ENCODE data around the gene MRLN. TPM values are rescaled to one million over a fixed set of nuclear protein-coding genes. Genes with fewer than 3 reads are reported as not detected.

Gene MRLN
- total and polyA plus RNA-seq, 12 donors: 0.39 to 2.0 (median 0.64) TPM; not detected in 9

GRCh38 chr10:59781511-59781910, 28.3 kb upstream of the MRLN start:
- no peaks in the 10 kb centered on the region for H3K27me3 ChIP-seq
- DNase-seq: no peak
- no peak overlapping the region for H3K27ac ChIP-seq
- TF ChIP-seq POLR2A (IDR thresholded peaks at IDR 0.05): no peak
- no peak for TF ChIP-seq CTCF (IDR thresholded peaks at IDR 0.05)
- intact Hi-C loops (cut with DNase I): no loop called here
- H3K4me1 ChIP-seq (replicated peaks in 1 of 2): no peaks in the 10 kb centered on the region
- WGBS, 4 donors: 92 to 94% (median 92%) methylated on average over 8 of the region's 8 CpGs
- H3K36me3 ChIP-seq (replicated peaks in 1 of 2): no peaks in the 10 kb centered on the region
- H3K9me3 ChIP-seq (replicated peaks in 1 of 3): peaks cover 0 to 3% (median 0%) of the 10 kb centered on the region in 3 donors
- no peak overlapping the region for H3K4me3 ChIP-seq

DNA sequence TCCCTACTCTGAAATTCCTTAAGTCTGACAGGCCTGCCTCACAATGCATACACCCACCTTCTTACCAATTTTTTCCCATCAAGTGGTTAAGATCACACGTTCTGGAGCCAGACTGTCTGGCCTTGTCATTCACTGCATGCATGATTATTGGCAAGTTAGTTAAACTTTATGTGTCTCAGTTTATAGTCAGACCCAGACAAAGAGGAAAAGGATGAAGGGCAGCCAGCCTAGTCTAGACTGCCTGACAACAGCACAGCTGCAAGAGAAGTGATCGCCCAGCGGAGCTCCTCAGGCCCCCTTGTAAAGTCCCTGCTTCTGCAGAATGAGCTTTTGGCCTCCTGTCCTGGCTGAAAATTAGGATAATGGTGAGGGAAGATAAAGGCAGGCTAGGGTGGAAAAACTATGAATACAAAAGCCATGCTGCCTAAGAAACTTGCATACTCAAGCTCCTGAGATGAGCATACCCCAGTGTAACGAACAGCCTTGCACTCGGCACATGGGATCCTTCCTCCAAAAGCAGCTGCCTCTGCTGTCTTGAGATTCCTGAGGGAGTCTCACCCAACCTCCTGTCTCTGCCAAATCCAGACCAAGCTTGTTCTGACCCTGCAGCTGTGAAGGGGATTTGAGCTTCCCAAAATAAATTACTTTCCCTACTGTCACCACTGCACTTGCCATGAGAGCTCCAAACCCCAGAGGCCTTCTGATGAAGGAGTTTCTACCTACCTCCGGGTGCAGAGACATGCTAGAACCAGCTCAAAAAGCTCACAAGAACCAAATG, 26.7 kb upstream of the MRLN start:
- Histone ChIP-seq H3K36me3 (replicated peaks in 1 of 2) (no peaks in the 10 kb centered on the region), H3K4me3 (no peak overlapping the region), H3K9me3 (replicated peaks in 1 of 3) (peaks cover 0 to 3% (median 0%) of the 10 kb centered on the region in 3 donors), H3K27me3 (no peaks in the 10 kb centered on the region), H3K4me1 (replicated peaks in 1 of 2) (no peaks in the 10 kb centered on the region), H3K27ac (no peak overlapping the region)
- TF ChIP-seq POLR2A (IDR thresholded peaks at IDR 0.05): no peak
- TF ChIP-seq CTCF (IDR thresholded peaks at IDR 0.05): no peak
- no peak for DNase-seq
- 70 to 90% (median 85%) methylated on average over 6 of the region's 6 CpGs for WGBS, 4 donors
- intact Hi-C loops (cut with DNase I): no loop called here

DNA sequence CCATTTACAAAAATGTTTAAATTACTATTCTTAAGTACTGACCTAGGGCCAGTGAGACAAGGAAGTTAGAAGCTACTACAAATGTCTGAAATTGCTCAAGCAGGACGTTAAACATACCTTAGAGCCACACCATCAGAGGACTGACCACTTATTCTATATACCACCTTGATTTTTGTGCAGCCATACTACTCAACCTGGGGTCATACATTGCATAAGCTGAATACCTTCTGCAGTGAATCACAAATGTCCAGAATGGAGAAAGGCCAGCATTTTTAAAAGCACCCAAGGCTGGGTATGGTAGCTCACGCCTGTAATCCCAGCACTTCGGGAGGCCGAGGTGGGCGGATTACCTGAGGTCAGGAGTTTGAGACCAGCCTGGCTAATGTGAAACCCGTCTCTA, 21.2 kb upstream of the MRLN start:
- WGBS, 4 donors: 90 to 94% (median 93%) methylated on average over 6 of the region's 6 CpGs
- Histone ChIP-seq H3K9me3 (replicated peaks in 1 of 3) (peaks cover 0 to 3% (median 0%) of the 10 kb centered on the region in 3 donors), H3K4me1 (replicated peaks in 1 of 2) (no peaks in the 10 kb centered on the region), H3K4me3 (no peak overlapping the region), H3K27ac (no peak overlapping the region), H3K36me3 (replicated peaks in 1 of 2) (no peaks in the 10 kb centered on the region), H3K27me3 (no peaks in the 10 kb centered on the region)
- TF ChIP-seq POLR2A (IDR thresholded peaks at IDR 0.05) (no peak), CTCF (IDR thresholded peaks at IDR 0.05) (no peak)
- no peak for DNase-seq
- intact Hi-C loops (cut with DNase I): no loop called here

- Histone ChIP-seq H3K4me3 (no peak overlapping the region), H3K9me3 (replicated peaks in 1 of 3) (peaks cover 0 to 3% (median 0%) of the 10 kb centered on the region in 3 donors), H3K36me3 (replicated peaks in 1 of 2) (no peaks in the 10 kb centered on the region), H3K27me3 (no peaks in the 10 kb centered on the region), H3K4me1 (replicated peaks in 1 of 2) (no peaks in the 10 kb centered on the region), H3K27ac (no peak overlapping the region)
- 91 to 98% (median 94%) methylated on average over 2 of the region's 2 CpGs for WGBS, 4 donors
- intact Hi-C loops (cut with DNase I): no loop called here
- DNase-seq: no peak
- TF ChIP-seq CTCF (IDR thresholded peaks at IDR 0.05) (no peak), POLR2A (IDR thresholded peaks at IDR 0.05) (no peak)
Observed at GRCh38 chr10:59773088-59773487, 19.8 kb upstream of the MRLN start.

Data from adrenal gland (tissue), 12 donors.